K562 (cell line): ENCODE measurements around the gene ABCA1. TPM values are rescaled to one million over a fixed set of nuclear protein-coding genes. Genes with fewer than 3 reads are reported as not detected.
"Not testable (repeated sequence)": the region's sequence is repeated elsewhere in the genome, so short reads cannot be mapped to it uniquely, and the experiment has no call there.

Experiments
- ATAC-seq: fragments of 200-7000 bp; cut with Tn5 transposase; 3 replicates; pipeline ENCODE4 v1.9.1; 2020; ENCODE audit warnings: moderate library complexity
- BruUV-seq: library from RNA; stranded (reverse); fragments of 400-500 nt; replicated peaks from 2 replicates; lab custom pipeline; 2021; lab: Mats Ljungman, UMichigan
- CTCF ChIA-PET: fragments of 300-600 bp; formaldehyde crosslinking; extraction: SDS; loops from one replicate; lab custom pipeline; 2021; ENCODE audit warnings: low intra/inter-chr PET ratio; lab: Yijun Ruan, JAX
- POLR2A ChIA-PET: fragments of 300-600, 350-650 bp; sonication (Branson Sonifier 250); formaldehyde crosslinking; extraction: SDS; loops from one replicate; lab custom pipeline; 2021; ENCODE audit warnings: antibody characterized with exemption, inconsistent platforms; lab: Yijun Ruan, JAX
- DNase-seq, 4 experiments: peaks; one replicate each; pipeline versions ENCODE4 v3.0.0 to v3.0.0-alpha.2; 2011 to 2018; ENCODE audit warnings: low spot score in 3 of 4, mixed read lengths in 3 of 4; ENCODE audit errors: extremely low read depth in 1 of 4
- FAIRE-seq: peaks from 2 replicates; lab custom pipeline; 2011; peaks lifted over from hg19 to GRCh38; lab: Jason Lieb, UNC
- H2AFZ ChIP-seq: 2 replicates; pipeline ENCODE4 v1.6.0; 2011; ENCODE audit warnings: low read depth, low read length, control low read depth, inconsistent platforms
- H3K27ac ChIP-seq: fragments of 200-600 bp; 3 replicates; pipeline ENCODE4 v1.8.0; 2011; ENCODE audit warnings: low read depth, mild to moderate bottlenecking, control low read depth, inconsistent platforms, low read length, moderate library complexity, mixed read lengths; ENCODE audit errors: extremely low read depth
- H3K27me3 ChIP-seq, 2 experiments: fragments of 300-600 bp in 1 of 2; 2 replicates in 1 of 2; 3 replicates in 1 of 2; pipeline versions ENCODE4 v1.6.0 to v1.8.0; 2011; ENCODE audit warnings: inconsistent platforms in 2 of 2, low read length in 2 of 2, mild to moderate bottlenecking in 1 of 2, mixed read lengths in 1 of 2, moderate library complexity in 1 of 2; ENCODE audit not compliant: control insufficient read depth in 2 of 2, insufficient read depth in 2 of 2
- H3K36me3 ChIP-seq: fragments of 300-600 bp; 3 replicates; pipeline ENCODE4 v1.8.0; 2011; ENCODE audit warnings: mild to moderate bottlenecking, low read length, inconsistent platforms; ENCODE audit not compliant: control insufficient read depth, insufficient read depth
- H3K4me1 ChIP-seq, 2 experiments: fragments of 200-600 bp in 1 of 2; replicated peaks in 1 of 2; 2 replicates in 1 of 2; 3 replicates in 1 of 2; pipeline versions ENCODE4 v1.5.1 to v1.8.0; 2011; ENCODE audit warnings: inconsistent platforms in 2 of 2, low read length in 2 of 2, mild to moderate bottlenecking in 1 of 2, mixed read lengths in 1 of 2, moderate library complexity in 1 of 2; ENCODE audit not compliant: control insufficient read depth in 2 of 2, insufficient read depth in 2 of 2
- H3K4me2 ChIP-seq: 2 replicates; pipeline ENCODE4 v1.6.1; 2011; ENCODE audit warnings: low read length, control low read depth, inconsistent platforms, mixed read lengths; ENCODE audit not compliant: insufficient read depth
- H3K4me3 ChIP-seq: fragments of 200-600 bp; sonication (generic), shearing (Covaris generic); 2 replicates; pipeline ENCODE4 v1.5.1; 2016; ENCODE audit warnings: control low read depth, inconsistent platforms
- H3K79me2 ChIP-seq: fragments of 200-600 bp; 3 replicates; pipeline ENCODE4 v1.8.0; 2011; ENCODE audit warnings: low read length, inconsistent platforms; ENCODE audit not compliant: control insufficient read depth, insufficient read depth
- H3K9ac ChIP-seq, 2 experiments: 2 replicates each; pipeline versions ENCODE4 v1.6.0 to v1.6.1; 2011; ENCODE audit warnings: low read depth in 2 of 2, low read length in 2 of 2, control low read depth in 1 of 2, inconsistent platforms in 1 of 2, mild to moderate bottlenecking in 1 of 2, mixed read lengths in 1 of 2; ENCODE audit not compliant: insufficient read depth in 1 of 2
- H3K9me1 ChIP-seq: one replicate; pipeline ENCODE4 v1.6.0; 2011; ENCODE audit warnings: inconsistent platforms, mild to moderate bottlenecking, low read length, moderate library complexity; ENCODE audit not compliant: control insufficient read depth, insufficient read depth
- H3K9me3 ChIP-seq: replicated peaks from 2 replicates; pipeline ENCODE4 v1.5.1; 2011; ENCODE audit warnings: low read depth, low read length, inconsistent platforms; ENCODE audit not compliant: control insufficient read depth, insufficient read depth
- H4K20me1 ChIP-seq: replicated peaks from 2 replicates; pipeline ENCODE4 v1.6.1; 2011; ENCODE audit warnings: low read length, inconsistent platforms, mixed read lengths; ENCODE audit not compliant: control insufficient read depth, insufficient read depth
- ARID3B ChIP-seq: fragments of 250-450 bp; sonication (Bioruptor Pico); IDR thresholded peaks from 2 replicates; pipeline ENCODE4 v1.4.0; 2020; ENCODE audit warnings: borderline replicate concordance
- BRD9 ChIP-seq: fragments of 450-650 bp; IDR thresholded peaks from 2 replicates; pipeline ENCODE4 v1.6.1; 2018; ENCODE audit warnings: low read depth; ENCODE audit not compliant: partially characterized antibody
- CREB1 ChIP-seq, 2 experiments: sonication (generic) in 1 of 2; formaldehyde crosslinking in 1 of 2; IDR thresholded peaks; 2 replicates each; pipeline versions ENCODE4 v1.6.1 to v1.8.0; 2012 to 2022; ENCODE audit warnings: inconsistent platforms in 1 of 2, mild to moderate bottlenecking in 1 of 2, missing genetic modification reagents in 1 of 2, moderate library complexity in 1 of 2
- CREBBP ChIP-seq: IDR thresholded peaks from one replicate; pipeline ENCODE4 v1.6.1; 2012; ENCODE audit warnings: low read depth, mild to moderate bottlenecking, control low read depth, inconsistent platforms, low read length
- DDX20 ChIP-seq: fragments of 450-650 bp; IDR thresholded peaks from 2 replicates; pipeline ENCODE4 v1.6.1; 2016; ENCODE audit warnings: missing genetic modification characterization, low read depth, mild to moderate bottlenecking, missing compliant biosample characterization, moderate library complexity
- KDM4B ChIP-seq, 2 experiments: fragments of 450-650 bp in 1 of 2; sonication (generic) in 1 of 2; IDR thresholded peaks; 2 replicates each; pipeline ENCODE4 v1.6.1; 2016 to 2017; ENCODE audit warnings: borderline replicate concordance in 2 of 2, antibody characterized with exemption in 1 of 2, low read depth in 1 of 2, mild to moderate bottlenecking in 1 of 2
- NFATC3 ChIP-seq: fragments of 450-650 bp; IDR thresholded peaks from 2 replicates; pipeline ENCODE4 v1.6.1; 2017; ENCODE audit warnings: mild to moderate bottlenecking
- SAFB ChIP-seq: fragments of 200-400 bp; formaldehyde crosslinking; IDR thresholded peaks from 2 replicates; pipeline ENCODE4 v1.6.1; 2017; ENCODE audit warnings: low read depth, low read length, borderline replicate concordance
- SMARCC2 ChIP-seq: fragments of 450-650 bp; IDR thresholded peaks from 2 replicates; pipeline ENCODE4 v1.6.1; 2017; ENCODE audit warnings: antibody characterized with exemption, moderate library complexity, mild to moderate bottlenecking, low read depth
- TCF7L2 ChIP-seq: fragments of 150-350 bp; IDR thresholded peaks from 2 replicates; pipeline ENCODE4 v1.6.1; 2016; ENCODE audit warnings: low read depth, mild to moderate bottlenecking, low read length, moderate library complexity
- ZBTB17 ChIP-seq: fragments of 450-650 bp; formaldehyde crosslinking; IDR thresholded peaks from 2 replicates; pipeline ENCODE4 v1.4.0; 2020; ENCODE audit warnings: mild to moderate bottlenecking
- ZNF507 ChIP-seq: conservative IDR thresholded peaks from 2 replicates; pipeline ENCODE4 v1.6.1; 2017; ENCODE audit warnings: missing genetic modification characterization, missing compliant biosample characterization
- ZNF561 ChIP-seq: fragments of 450-650 bp; formaldehyde crosslinking; conservative IDR thresholded peaks from 2 replicates; pipeline ENCODE4 v1.4.0; 2020; ENCODE audit warnings: mild to moderate bottlenecking, moderate library complexity
- WGBS: fragments of 100-300 bp; shearing (Covaris generic); methylation state at CpG from one replicate; pipeline ENCODE4 v1.1.6; 2016; ENCODE audit warnings: low coverage, mixed read lengths; ENCODE audit not compliant: insufficient coverage; ENCODE audit errors: missing lambda C conversion rate; 5-methylcytosine and 5-hydroxymethylcytosine counted together
- in situ Hi-C: fragments of 300-500 bp; cut with MboI; formaldehyde crosslinking; loops from 4 replicates; pipeline ENCODE4 v1.15.0; 2018; ENCODE audit warnings: inconsistent platforms, mixed read lengths
- intact Hi-C: fragments of 100-400 bp; cut with micrococcal nuclease; formaldehyde crosslinking; loops from 2 replicates; pipeline ENCODE4 v1.14.2; 2022
- polyA plus RNA-seq, 8 experiments: library from polyadenylated mRNA; depleted of rRNA in 4 of 8; stranded (reverse) in 5 of 8; unstranded in 3 of 8; fragments of >200 nt; fragmentation: Nextera tagmentation in 2 of 8; fragmentation: Illumina TruSeq in 1 of 8; extraction: Ambion mirVana in 2 of 8; extraction: Trizol in 1 of 8; gene quantifications; 2 replicates each; pipeline versions ENCODE4 v1.2.1 to v1.2.3, GENCODE V29; 2011 to 2014; ENCODE audit warnings: inconsistent platforms in 1 of 8, missing spikeins in 1 of 8
- total RNA-seq, 7 experiments: library from RNA; depleted of rRNA in 6 of 7; stranded (reverse); fragments of >200 nt in 6 of 7; fragmentation: Illumina TruSeq in 2 of 7; extraction: Trizol in 2 of 7; gene quantifications; 2 replicates each; pipeline versions ENCODE4 v1.2.1 to v1.2.3, GENCODE V29; 2011 to 2021; ENCODE audit warnings: low replicate concordance in 1 of 7

ABCA1 gene
- total and polyA plus RNA-seq, 9 of the 15 experiments (the other 6 are each of a cell fraction or from before 2014, with no cell fraction given): under 0.01 to 0.18 (median 0.02) TPM; not detected in 5

GRCh38 chr9:104899759-104900247 lies 28.2 kb downstream of the ABCA1 start:
- H3K4me1 ChIP-seq: no peaks in the 10 kb centered on the region
- no peak overlapping the region for H3K9ac ChIP-seq
- peaks cover 0 to 4% of the 10 kb centered on the region in 2 experiments; a peak in 2 of 5 replicates for H3K27me3 ChIP-seq
- H3K4me2 ChIP-seq: no peak overlapping the region
- FAIRE-seq (no peak), ATAC-seq (no peak), DNase-seq (no peak)
- intact Hi-C loops: no loop called here
- H3K27ac ChIP-seq: no peak overlapping the region
- no peaks in the 10 kb centered on the region for H3K9me1 ChIP-seq
- no peak overlapping the region for H2AFZ ChIP-seq
- in situ Hi-C loops: no loop called here
- no peak overlapping the region for H3K4me3 ChIP-seq
- H4K20me1 ChIP-seq: no peaks in the 10 kb centered on the region
- no peaks in the 10 kb centered on the region for H3K79me2 ChIP-seq
- ChIA-PET CTCF (no interaction called here), POLR2A (no interaction called here)
- 5% methylated on average over 4 of the region's 4 CpGs for WGBS
- H3K36me3 ChIP-seq: no peaks in the 10 kb centered on the region
- no peaks in the 10 kb centered on the region for H3K9me3 ChIP-seq
- BruUV-seq: no TSS peak
- TF ChIP-seq CREBBP (no peak), ZBTB17 (CRISPR knock-in tag) (no peak), ZNF561 (CRISPR knock-in tag) (no peak), DDX20 (no peak), KDM4B (IDR thresholded peaks at IDR 0.05; ENCODE audit: borderline replicate concordance in 2 of 2, low read depth in 1 of 2) (no peak), SAFB (no peak), CREB1 (IDR thresholded peaks at IDR 0.05) (no peak), CREB1 (CRISPR knock-in tag; IDR thresholded peaks at IDR 0.05) (no peak), ZNF507 (no peak), SMARCC2 (no peak), TCF7L2 (no peak), ARID3B (CRISPR knock-in tag) (no peak), NFATC3 (no peak), BRD9 (no peak)

GRCh38 chr9:104898376-104898775 lies 29.6 kb downstream of the ABCA1 start:
- H3K79me2 ChIP-seq, H3K9me3 ChIP-seq, H2AFZ ChIP-seq, ATAC-seq, CTCF ChIA-PET, DNase-seq, POLR2A ChIA-PET, FAIRE-seq, H3K4me2 ChIP-seq, H3K36me3 ChIP-seq, H3K4me1 ChIP-seq, intact Hi-C loops, H4K20me1 ChIP-seq, H3K9me1 ChIP-seq, H3K4me3 ChIP-seq, H3K9ac ChIP-seq, H3K27ac ChIP-seq, BruUV-seq, H3K27me3 ChIP-seq, in situ Hi-C loops: not testable (repeated sequence)
- 2% methylated on average over 6 of the region's 6 CpGs for WGBS
